ENCODE data around the gene MYL7.
"Not testable (repeated sequence)": the region's sequence is repeated elsewhere in the genome, so short reads cannot be mapped to it uniquely, and the experiment has no call there.

The MYL7 gene, protein sequence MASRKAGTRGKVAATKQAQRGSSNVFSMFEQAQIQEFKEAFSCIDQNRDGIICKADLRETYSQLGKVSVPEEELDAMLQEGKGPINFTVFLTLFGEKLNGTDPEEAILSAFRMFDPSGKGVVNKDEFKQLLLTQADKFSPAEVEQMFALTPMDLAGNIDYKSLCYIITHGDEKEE

DNA sequence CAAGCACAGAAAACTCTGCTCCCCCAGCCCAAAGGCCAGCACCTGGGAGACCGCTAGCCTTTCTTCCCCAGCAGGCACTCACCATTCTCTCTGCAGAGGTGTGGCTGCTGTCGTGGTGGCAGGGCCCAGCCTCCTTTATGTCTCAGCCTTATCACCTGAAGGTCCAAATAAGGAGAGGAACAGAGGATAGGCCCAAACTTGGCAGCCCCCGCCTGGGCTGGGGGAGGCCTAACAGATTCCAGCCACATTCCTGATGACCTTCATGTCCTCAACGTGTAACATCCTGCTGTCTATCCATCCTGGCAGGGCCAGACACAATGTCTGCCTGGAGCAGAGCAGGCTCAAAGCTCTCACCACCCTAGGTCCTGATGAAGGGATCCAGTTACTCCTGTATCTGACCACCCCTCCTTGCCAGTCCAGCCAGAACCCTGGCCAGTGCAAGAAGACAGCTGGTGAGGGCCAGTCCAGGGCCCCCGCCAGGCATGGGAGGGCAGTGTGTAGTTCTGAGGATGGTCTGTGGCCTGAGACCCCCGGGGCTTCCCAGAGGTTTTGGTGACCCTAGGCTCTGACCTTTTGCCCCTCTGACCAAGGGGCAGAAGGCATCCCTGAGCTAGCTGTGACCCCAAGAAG lies at the start of gene MYL7:
Gene MYL7 (minus strand): TSS at position 112 of the 630 bp plus-strand sequence. CDS start 27 bp downstream, at position 85.
- in situ Hi-C loops (cut with HindIII; ENCODE audit: low sequenced_read_pairs) = no loop called here

- in situ Hi-C loops (cut with HindIII; ENCODE audit: low sequenced_read_pairs) = loop anchor here (5.0 kb wide), 2 partner anchors 33 to 93 kb away; no protein-coding TSS in a partner anchor
Observed at GRCh38 chr7:44189993-44190872, 49.1 kb upstream of the MYL7 start.

GRCh38 chr7:44189286-44189992 lies 48.3 kb upstream of the MYL7 start, which contains the start of gene GCK:
TSS of gene GCK (minus strand) at chr7:44189439. CDS start at chr7:44188953, 486 bp downstream.
- in situ Hi-C loops (cut with HindIII; ENCODE audit: low sequenced_read_pairs) = no loop called here

GRCh38 chr7:44188480-44189225 lies 47.5 kb upstream of the MYL7 start:
- in situ Hi-C loops (cut with HindIII; ENCODE audit: low sequenced_read_pairs) = no loop called here

DNA sequence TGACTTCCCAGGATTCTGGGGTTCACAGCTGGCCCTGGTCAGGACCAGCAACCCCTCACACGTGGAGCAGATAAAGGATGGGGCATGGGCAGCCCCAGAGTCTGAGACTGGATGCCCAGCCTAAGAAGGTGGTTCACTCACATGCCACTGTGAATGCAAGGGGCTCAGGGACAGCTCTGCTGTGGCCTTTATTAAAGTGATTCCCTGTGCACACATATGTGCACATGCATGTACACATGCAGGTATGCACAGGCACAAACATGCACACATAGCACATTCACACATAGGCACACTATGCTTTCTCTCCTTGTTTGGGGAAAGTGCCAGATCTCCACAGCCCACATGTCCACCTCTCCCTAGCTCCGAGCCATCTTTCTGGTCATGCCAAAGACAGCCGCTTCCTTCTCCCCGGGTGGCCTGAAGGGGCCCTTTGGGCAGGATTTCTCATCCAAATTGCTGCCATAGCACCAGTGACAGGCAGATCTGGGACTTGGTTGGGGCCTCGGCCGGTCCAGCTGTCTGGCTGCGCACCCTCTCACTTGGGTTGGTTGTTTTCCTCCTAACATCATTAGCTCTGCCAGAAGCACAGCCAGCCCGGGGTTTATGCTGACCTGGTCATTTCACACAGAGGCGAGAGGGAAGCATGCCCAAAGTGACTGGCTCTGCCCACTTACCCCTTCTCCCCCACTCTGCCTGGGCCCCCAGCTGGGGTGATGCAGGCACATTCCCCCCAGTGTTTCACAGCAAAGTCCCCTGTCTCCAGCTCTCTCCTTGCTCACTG lies 46.7 kb upstream of the MYL7 start:
- in situ Hi-C loops (cut with HindIII; ENCODE audit: low sequenced_read_pairs) = no loop called here

DNA sequence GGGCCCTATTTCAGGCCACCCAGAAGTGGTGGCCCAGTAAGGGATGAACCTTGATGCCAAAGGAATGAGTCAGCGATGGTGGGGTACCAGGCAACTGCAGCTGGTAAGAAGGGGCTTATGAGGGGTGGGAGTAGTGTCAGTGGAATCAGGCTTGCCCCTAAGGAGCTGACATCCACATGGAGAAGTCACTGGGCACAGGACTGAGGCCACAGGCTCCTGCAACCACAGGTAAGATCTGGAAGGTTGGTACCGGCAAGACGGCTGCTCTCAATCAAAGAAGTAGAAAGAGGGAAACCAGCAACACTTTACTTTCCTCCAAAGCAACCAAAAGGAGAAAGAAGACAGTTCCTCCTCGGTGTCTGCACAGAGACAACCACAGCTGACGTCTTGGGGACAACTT lies 45.6 kb upstream of the MYL7 start:
- in situ Hi-C loops (cut with HindIII; ENCODE audit: low sequenced_read_pairs) = no loop called here

DNA sequence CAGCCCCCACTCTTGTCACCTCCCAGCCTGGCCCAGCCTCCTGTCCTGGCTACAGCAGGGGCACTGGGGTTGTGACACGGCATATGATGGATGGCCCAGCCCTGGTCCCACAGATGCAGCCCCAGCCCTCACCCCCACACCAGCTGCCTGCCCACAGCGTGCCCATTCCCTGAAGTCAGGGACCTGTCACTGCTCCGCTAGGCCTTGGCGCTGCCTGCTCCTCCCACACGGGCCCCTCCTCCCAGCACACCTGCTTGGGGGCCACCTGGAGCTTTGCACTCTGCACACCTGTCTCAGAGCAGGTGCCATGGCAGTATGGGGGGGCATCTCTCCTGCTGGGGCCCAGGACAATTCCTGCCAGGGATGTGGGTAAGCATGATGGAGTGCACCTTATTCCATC lies 44.6 kb upstream of the MYL7 start:
- in situ Hi-C loops (cut with HindIII; ENCODE audit: low sequenced_read_pairs) = no loop called here

DNA sequence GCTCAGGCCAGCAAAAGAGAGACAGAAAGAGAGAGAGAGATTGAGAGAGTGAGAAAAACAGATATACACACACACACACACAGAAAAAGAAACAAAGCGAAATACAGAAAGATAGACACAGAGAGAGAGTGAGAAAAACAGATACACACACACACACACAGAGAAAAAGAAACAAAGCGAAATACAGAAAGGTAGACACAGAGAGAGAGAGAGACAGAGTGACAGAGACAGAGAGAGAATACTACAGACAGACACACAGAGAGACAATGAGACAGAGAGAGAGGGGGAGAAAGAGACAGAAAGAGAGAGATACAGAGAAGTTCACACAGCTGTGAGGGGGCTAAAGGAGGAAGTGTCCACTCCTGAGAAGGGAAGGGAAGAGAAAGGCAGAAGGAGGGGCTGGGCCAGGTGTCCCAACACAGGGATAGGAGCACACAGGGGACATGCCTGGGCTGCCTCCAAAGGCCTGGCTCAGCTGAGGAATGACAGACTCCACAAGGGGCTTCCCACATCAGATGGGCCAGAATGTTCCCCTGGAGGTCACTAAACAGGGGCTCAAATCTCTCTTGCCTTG lies 43.8 kb upstream of the MYL7 start:
- in situ Hi-C loops (cut with HindIII; ENCODE audit: low sequenced_read_pairs) = no loop called here

DNA sequence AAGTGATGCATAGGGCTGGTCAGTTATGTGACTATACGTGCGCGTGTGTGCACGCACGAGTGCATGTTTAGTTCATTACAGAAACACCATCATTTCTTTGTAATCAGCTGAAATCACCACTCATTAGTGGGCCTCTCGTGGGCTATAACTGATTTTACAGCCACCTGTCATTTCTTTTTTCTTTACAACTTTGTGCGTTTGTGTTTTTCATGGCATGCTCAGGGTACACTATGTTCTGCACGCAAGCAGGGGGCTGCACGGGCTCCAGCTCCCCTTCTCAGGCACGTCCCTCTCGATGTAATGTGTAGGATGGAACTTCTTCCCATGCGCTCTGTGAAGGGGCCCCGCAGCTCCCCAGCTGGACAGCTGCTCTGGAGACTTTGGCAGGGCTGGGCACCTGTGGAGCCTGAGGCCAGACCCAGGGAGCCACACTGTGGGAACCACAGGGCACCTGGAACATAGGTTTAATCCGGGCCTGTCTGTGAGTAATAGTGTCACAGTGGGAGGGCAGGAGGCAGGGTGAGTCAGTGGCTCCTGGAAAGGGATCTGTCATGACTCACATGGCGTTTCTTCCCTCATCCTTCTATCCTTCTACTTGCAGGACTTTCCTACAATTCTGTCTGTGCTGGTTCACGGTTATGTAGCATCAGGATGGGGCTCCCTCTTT lies 43.2 kb upstream of the MYL7 start:
- in situ Hi-C loops (cut with HindIII; ENCODE audit: low sequenced_read_pairs) = no loop called here

DNA sequence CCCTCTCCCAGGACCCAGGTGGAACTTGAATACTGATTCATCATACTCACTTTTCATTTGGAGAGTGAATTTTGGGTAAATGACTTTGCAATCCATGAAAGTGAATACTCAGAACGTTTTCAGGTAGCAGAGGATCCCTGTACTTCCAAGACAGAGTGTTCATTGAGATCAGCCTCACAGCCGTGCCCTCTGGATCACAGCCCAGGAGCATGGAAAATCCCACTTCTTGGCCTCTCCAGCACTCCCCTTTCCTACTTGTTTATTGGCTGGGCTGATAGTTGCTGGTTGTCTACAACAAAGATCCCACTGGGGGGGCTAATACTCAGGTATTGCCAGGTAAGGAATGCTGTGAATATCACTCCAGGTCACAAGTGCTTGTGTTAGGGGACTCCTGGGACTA lies 42.3 kb upstream of the MYL7 start:
- in situ Hi-C loops (cut with HindIII; ENCODE audit: low sequenced_read_pairs) = no loop called here

GRCh38 chr7:44182827-44183226 lies 41.7 kb upstream of the MYL7 start:
- in situ Hi-C loops (cut with HindIII; ENCODE audit: low sequenced_read_pairs) = no loop called here

GRCh38 chr7:44180631-44181030 lies 39.5 kb upstream of the MYL7 start:
- in situ Hi-C loops (cut with HindIII; ENCODE audit: low sequenced_read_pairs) = no loop called here

GRCh38 chr7:44177570-44178131 lies 36.5 kb upstream of the MYL7 start:
- in situ Hi-C loops (cut with HindIII; ENCODE audit: low sequenced_read_pairs) = no loop called here

GRCh38 chr7:44176486-44176885 lies 35.4 kb upstream of the MYL7 start:
- in situ Hi-C loops (cut with HindIII; ENCODE audit: low sequenced_read_pairs) = no loop called here

GRCh38 chr7:44175730-44176129 lies 34.6 kb upstream of the MYL7 start:
- in situ Hi-C loops (cut with HindIII; ENCODE audit: low sequenced_read_pairs) = no loop called here

GRCh38 chr7:44174694-44174948 lies 33.5 kb upstream of the MYL7 start:
- in situ Hi-C loops (cut with HindIII; ENCODE audit: low sequenced_read_pairs) = not testable (repeated sequence)

DNA sequence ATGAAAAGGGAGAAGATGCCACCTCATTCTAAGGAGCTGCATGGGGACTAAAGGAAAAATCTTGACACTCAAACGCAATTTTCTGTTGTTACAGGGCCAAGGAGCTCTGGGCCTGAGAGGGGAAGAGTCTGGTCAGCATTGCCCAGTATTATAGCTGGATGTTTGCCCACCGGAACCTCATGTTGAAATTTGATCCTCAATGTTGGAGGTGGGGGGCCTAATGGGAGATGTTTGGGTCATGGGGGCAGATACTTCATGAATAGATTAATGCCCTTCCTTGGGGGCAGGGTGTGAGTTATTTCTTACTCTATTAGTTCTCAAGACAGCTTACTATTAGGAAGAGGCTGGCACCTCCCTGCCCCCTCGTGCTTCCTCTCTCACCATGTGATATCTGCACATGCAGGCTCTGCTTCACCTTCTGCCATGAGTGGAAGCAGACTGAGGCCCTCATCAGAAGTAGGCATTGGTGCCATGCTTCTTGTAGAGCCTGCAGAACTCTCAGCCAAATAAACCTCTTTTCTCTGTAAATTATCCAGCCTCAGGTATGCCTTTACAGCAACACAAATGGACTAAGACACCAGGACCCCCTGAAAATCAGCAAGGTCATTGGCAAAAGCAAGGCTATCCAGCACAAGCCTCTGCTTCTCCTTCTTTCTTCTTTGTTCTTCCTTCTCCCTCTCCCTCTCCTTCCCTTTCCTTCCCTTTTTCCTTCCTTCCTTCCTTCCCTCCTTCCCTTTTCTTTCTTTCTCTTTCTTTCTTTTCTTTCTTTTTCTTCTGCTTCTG lies 33.0 kb upstream of the MYL7 start:
- in situ Hi-C loops (cut with HindIII; ENCODE audit: low sequenced_read_pairs) = no loop called here
